ENCODE data around the gene TECR. TPM values are rescaled to one million over a fixed set of nuclear protein-coding genes. Genes with fewer than 3 reads are reported as not detected.

Gene TECR
- total RNA-seq, 2 experiments from 2014 or later, result 217 to 232 TPM

- Mint-ChIP-seq H3K9me3 (no peaks in the 10 kb centered on the region), H3K4me1 (ENCODE audit: low read depth) (peaks cover 51% of the 10 kb centered on the region), H3K4me3 (no peak overlapping the region), H3K27me3 (no peaks in the 10 kb centered on the region), H3K27ac (no peak overlapping the region), H3K36me3 (ENCODE audit: low read depth) (peaks cover 42% of the 10 kb centered on the region)
- Histone ChIP-seq H3K4me1 (ENCODE audit: insufficient read depth, low read length) (peaks cover 30% of the 10 kb centered on the region), H3K4me3 (ENCODE audit: low read length) (no peak overlapping the region), H3K9me3 (ENCODE audit: control insufficient read depth in 1 of 2, insufficient read depth in 1 of 2, low read length in 2 of 2) (no peaks in the 10 kb centered on the region), H3K36me3 (ENCODE audit: insufficient read depth, low read length) (peaks cover 16% of the 10 kb centered on the region), H3K27ac (ENCODE audit: low read depth in 1 of 2, low read length in 2 of 2) (no peak overlapping the region), H3K27me3 (ENCODE audit: control insufficient read depth in 1 of 2, insufficient read depth in 2 of 2, low read length in 2 of 2) (no peaks in the 10 kb centered on the region)
- POLR2A ChIA-PET, result no interaction called here
- peak in 1 of 14 experiments; percentile 30 for DNase-seq
- TF ChIP-seq CTCF (IDR thresholded peaks at IDR 0.05), result no peak
- intact Hi-C loops (cut with DNase I, micrococcal nuclease), result no loop called here
- ATAC-seq (ENCODE audit: poor library complexity), result no peak
- CTCF ChIA-PET, result no interaction called here
Observed at GRCh38 chr19:14542711-14543328, 13.4 kb downstream of the TECR start.

- no peaks in the 10 kb centered on the region for H3K9me3 Mint-ChIP-seq
- intact Hi-C loops (cut with DNase I, micrococcal nuclease), result no loop called here
- TF ChIP-seq CTCF (IDR thresholded peaks at IDR 0.05), result no peak
- Histone ChIP-seq H3K4me1 (ENCODE audit: insufficient read depth, low read length) (peaks cover 25% of the 10 kb centered on the region), H3K9me3 (ENCODE audit: control insufficient read depth in 1 of 2, insufficient read depth in 1 of 2, low read length in 2 of 2) (no peaks in the 10 kb centered on the region), H3K4me3 (ENCODE audit: low read length) (no peak overlapping the region), H3K27ac (ENCODE audit: low read depth in 1 of 2, low read length in 2 of 2) (no peak overlapping the region), H3K27me3 (ENCODE audit: control insufficient read depth in 1 of 2, insufficient read depth in 2 of 2, low read length in 2 of 2) (no peaks in the 10 kb centered on the region), H3K36me3 (ENCODE audit: insufficient read depth, low read length) (peaks cover 23% of the 10 kb centered on the region)
- no peaks in the 10 kb centered on the region for H3K27me3 Mint-ChIP-seq
- ChIA-PET POLR2A (no interaction called here), CTCF (interaction anchor here (0.6 kb wide), 1 partner anchor 210 kb away, joined by 4 read pairs; no protein-coding TSS in a partner anchor)
- ATAC-seq (ENCODE audit: poor library complexity) (no peak), DNase-seq (no peak)
- no peak overlapping the region for H3K27ac Mint-ChIP-seq
- peaks cover 53% of the 10 kb centered on the region for H3K4me1 Mint-ChIP-seq (ENCODE audit: low read depth)
- no peak overlapping the region for H3K4me3 Mint-ChIP-seq
- peaks cover 49% of the 10 kb centered on the region for H3K36me3 Mint-ChIP-seq (ENCODE audit: low read depth)
Observed at GRCh38 chr19:14544047-14544446, 14.7 kb downstream of the TECR start.

- Mint-ChIP-seq H3K36me3 (ENCODE audit: low read depth) (peaks cover 47% of the 10 kb centered on the region), H3K4me3 (no peak overlapping the region), H3K27ac (peak overlapping the region; percentile 39), H3K9me3 (no peaks in the 10 kb centered on the region), H3K4me1 (ENCODE audit: low read depth) (peaks cover 51% of the 10 kb centered on the region), H3K27me3 (no peaks in the 10 kb centered on the region)
- DNase-seq (no peak), ATAC-seq (ENCODE audit: poor library complexity) (no peak)
- CTCF ChIA-PET, result no interaction called here
- Histone ChIP-seq H3K9me3 (ENCODE audit: control insufficient read depth in 1 of 2, insufficient read depth in 1 of 2, low read length in 2 of 2) (no peaks in the 10 kb centered on the region), H3K27me3 (ENCODE audit: control insufficient read depth in 1 of 2, insufficient read depth in 2 of 2, low read length in 2 of 2) (no peaks in the 10 kb centered on the region), H3K4me3 (ENCODE audit: low read length) (no peak overlapping the region), H3K27ac (ENCODE audit: low read depth in 1 of 2, low read length in 2 of 2) (no peak overlapping the region), H3K36me3 (ENCODE audit: insufficient read depth, low read length) (peaks cover 30% of the 10 kb centered on the region), H3K4me1 (ENCODE audit: insufficient read depth, low read length) (peaks cover 23% of the 10 kb centered on the region)
- TF ChIP-seq CTCF (IDR thresholded peaks at IDR 0.05), result no peak
- intact Hi-C loops (cut with DNase I, micrococcal nuclease), result no loop called here
- POLR2A ChIA-PET, result interaction anchor here (0.7 to 0.9 kb wide), 2 partner anchors 12 to 17 kb away, joined by 3 to 4 read pairs; no protein-coding TSS in a partner anchor
Observed at GRCh38 chr19:14544977-14545715, 15.8 kb downstream of the TECR start.

Measured in CD4-positive, alpha-beta T cell (primary cell).